Measurements from ENCODE around the gene DHRS11.

DNA sequence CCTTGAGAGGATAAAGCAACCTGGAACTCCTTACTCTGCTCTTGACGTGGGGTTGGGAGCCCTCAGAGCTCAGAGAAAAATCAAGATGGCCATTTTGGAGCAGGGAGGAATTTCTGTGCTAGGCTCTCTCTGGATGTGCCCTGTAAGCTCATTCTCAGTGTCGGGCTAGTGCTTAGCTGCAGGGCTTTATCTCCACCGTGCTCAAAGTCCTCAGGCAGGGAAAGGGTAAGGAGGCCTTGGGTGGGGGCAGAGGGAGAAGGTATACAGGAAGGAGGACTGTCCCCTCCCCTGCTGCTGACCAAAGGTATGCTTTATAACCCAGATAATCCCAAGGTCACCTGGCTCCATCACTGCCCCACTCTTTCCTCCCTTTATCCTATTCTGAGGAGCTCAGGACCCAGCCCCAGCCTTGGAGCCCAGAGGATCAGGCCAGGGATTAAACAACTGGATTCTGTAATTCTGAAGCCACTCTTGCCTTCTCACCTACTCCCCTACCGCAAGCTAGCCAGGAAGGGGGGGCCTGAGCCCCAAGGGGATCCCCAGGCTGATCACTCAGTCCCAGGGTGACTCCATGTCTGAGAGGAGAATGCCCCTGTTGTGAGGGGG, 1.1 kb downstream of the DHRS11 start:
- no peak for TF ChIP-seq CTCF (conservative IDR thresholded peaks at IDR 0.05)
- no peak for TF ChIP-seq EZH2 (IDR thresholded peaks at IDR 0.05; ENCODE audit: low read depth)
